WTC11 (cell line): ENCODE results near the gene AGPAT3.
A peak's percentile ranks its signal among the peaks of the same experiment; 100 is the strongest.

Source experiments
- ATF1 ChIP-seq: sonication (generic); formaldehyde crosslinking; IDR thresholded peaks from 2 replicates; pipeline ENCODE4 v1.8.1; 2023; ENCODE audit warnings: mild to moderate bottlenecking, moderate library complexity, missing genetic modification reagents
- CTCF ChIP-seq: fragments of 200-600 bp; IDR thresholded peaks from 2 replicates; pipeline ENCODE4 v1.8.0; 2022; ENCODE audit warnings: antibody characterized with exemption
- FOXP1 ChIP-seq: sonication (generic); formaldehyde crosslinking; IDR thresholded peaks from 2 replicates; pipeline ENCODE4 v1.8.0; 2022; ENCODE audit warnings: missing genetic modification reagents, mild to moderate bottlenecking, moderate library complexity, borderline replicate concordance
- KAT7 ChIP-seq: sonication (generic); formaldehyde crosslinking; IDR thresholded peaks from 2 replicates; pipeline ENCODE4 v1.8.1; 2023; ENCODE audit warnings: missing genetic modification reagents, mild to moderate bottlenecking, borderline replicate concordance
- MLX ChIP-seq: sonication (generic); formaldehyde crosslinking; IDR thresholded peaks from 2 replicates; pipeline ENCODE4 v1.8.1; 2023; ENCODE audit warnings: mild to moderate bottlenecking, missing genetic modification reagents, moderate library complexity
- MYBL2 ChIP-seq: sonication (generic); formaldehyde crosslinking; IDR thresholded peaks from 2 replicates; pipeline ENCODE4 v1.8.1; 2023; ENCODE audit warnings: mild to moderate bottlenecking, moderate library complexity, missing genetic modification reagents
- PRRX2 ChIP-seq: fragments of 250-450 bp; sonication (Bioruptor Pico); IDR thresholded peaks from 2 replicates; pipeline ENCODE4 v1.8.0; 2021; ENCODE audit warnings: mild to moderate bottlenecking
- SMAD4 ChIP-seq: sonication (generic); formaldehyde crosslinking; IDR thresholded peaks from 2 replicates; pipeline ENCODE4 v1.8.0; 2022; ENCODE audit warnings: mild to moderate bottlenecking, missing genetic modification reagents
- TCF7 ChIP-seq: sonication (generic); formaldehyde crosslinking; IDR thresholded peaks from 2 replicates; pipeline ENCODE4 v1.8.0; 2022; ENCODE audit warnings: mild to moderate bottlenecking, low read depth, missing genetic modification reagents, moderate library complexity
- TEAD4 ChIP-seq: sonication (generic); formaldehyde crosslinking; IDR thresholded peaks from 2 replicates; pipeline ENCODE4 v1.8.0; 2022; ENCODE audit warnings: mild to moderate bottlenecking, missing genetic modification reagents
- USF1 ChIP-seq: sonication (generic); formaldehyde crosslinking; IDR thresholded peaks from 2 replicates; pipeline ENCODE4 v1.8.0; 2022; ENCODE audit warnings: mild to moderate bottlenecking, missing genetic modification reagents
- ZNF121 ChIP-seq: sonication (generic); formaldehyde crosslinking; IDR thresholded peaks from 2 replicates; pipeline ENCODE4 v1.8.0; 2023; ENCODE audit warnings: missing genetic modification reagents
- TF ChIP-seq, protein P1 (sequence below): sonication (generic); formaldehyde crosslinking; IDR thresholded peaks from 2 replicates; pipeline ENCODE4 v1.8.0; 2022; ENCODE audit warnings: mild to moderate bottlenecking, missing genetic modification reagents

DNA sequence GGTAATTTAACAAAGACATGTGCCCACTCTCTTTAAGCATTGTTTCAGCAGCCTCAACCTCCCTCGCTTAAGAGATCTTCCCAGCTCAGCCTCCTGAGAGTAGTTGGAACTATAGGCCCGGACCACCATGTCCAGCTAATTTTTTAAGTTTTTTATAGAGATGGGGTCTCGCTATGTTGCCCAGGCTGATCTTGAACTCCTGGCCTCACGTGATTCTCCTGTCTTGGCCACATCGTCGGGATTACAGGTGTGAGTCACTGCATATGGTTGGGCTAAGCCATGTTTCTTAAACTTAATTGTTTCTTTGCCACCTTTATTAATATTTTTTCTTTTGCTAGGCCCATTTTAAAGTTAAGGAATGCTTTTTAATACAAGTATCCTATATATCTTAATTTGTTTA, 18.6 kb upstream of the AGPAT3 start:
- TF ChIP-seq USF1 (no peak), CTCF (no peak), MLX (CRISPR knock-in tag) (no peak), ATF1 (CRISPR knock-in tag) (no peak), SMAD4 (CRISPR knock-in tag) (no peak), TCF7 (CRISPR knock-in tag) (no peak), MYBL2 (CRISPR knock-in tag) (no peak), ZNF121 (peak; percentile 67; the same call in 1 of the 2 replicates), KAT7 (no peak), FOXP1 (CRISPR knock-in tag) (no peak), PRRX2 (CRISPR knock-in tag) (no peak), TEAD4 (CRISPR knock-in tag) (no peak)
- TF ChIP-seq, protein P1, sequence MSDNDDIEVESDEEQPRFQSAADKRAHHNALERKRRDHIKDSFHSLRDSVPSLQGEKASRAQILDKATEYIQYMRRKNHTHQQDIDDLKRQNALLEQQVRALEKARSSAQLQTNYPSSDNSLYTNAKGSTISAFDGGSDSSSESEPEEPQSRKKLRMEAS (CRISPR knock-in tag) = no peak
